ENCODE results near the gene LHFPL4.

DNA sequence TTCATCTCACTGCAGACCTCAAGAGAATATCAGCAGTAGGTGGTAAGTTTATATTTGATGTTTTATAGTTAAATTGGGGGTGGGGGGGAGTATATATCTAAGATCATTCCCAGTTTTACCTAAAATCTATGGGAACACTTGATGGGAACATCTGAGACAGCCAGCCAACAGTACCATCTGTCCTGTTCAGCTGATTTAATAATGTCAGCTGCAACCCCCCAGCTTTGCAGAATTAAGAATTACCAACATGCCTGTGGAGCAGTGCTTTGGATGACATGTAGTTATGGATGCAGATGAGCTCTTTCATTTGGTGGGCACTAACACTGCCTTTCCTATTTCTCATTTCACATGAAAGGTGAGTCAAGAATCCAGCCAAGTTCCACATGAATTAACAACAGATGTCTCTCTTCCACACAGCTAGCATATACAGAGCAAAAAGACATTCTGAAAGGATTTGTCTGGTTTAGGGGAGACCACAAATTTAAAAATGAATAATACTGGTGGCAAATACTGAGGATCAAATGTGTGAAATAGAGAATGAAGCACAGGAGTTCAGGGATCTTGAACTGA, 80.0 kb downstream of the LHFPL4 start:
- no peak for TF ChIP-seq RAD21 (conservative IDR thresholded peaks at IDR 0.05 in 1 of 2, IDR thresholded peaks at IDR 0.05 in 1 of 2)
- TF ChIP-seq, protein P1, sequence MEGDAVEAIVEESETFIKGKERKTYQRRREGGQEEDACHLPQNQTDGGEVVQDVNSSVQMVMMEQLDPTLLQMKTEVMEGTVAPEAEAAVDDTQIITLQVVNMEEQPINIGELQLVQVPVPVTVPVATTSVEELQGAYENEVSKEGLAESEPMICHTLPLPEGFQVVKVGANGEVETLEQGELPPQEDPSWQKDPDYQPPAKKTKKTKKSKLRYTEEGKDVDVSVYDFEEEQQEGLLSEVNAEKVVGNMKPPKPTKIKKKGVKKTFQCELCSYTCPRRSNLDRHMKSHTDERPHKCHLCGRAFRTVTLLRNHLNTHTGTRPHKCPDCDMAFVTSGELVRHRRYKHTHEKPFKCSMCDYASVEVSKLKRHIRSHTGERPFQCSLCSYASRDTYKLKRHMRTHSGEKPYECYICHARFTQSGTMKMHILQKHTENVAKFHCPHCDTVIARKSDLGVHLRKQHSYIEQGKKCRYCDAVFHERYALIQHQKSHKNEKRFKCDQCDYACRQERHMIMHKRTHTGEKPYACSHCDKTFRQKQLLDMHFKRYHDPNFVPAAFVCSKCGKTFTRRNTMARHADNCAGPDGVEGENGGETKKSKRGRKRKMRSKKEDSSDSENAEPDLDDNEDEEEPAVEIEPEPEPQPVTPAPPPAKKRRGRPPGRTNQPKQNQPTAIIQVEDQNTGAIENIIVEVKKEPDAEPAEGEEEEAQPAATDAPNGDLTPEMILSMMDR (IDR thresholded peaks at IDR 0.05): no peak
- TF ChIP-seq NR3C1 (IDR thresholded peaks at IDR 0.05): no peak
- no peak for TF ChIP-seq POLR2A (IDR thresholded peaks at IDR 0.05; ENCODE audit: low read length)
- TF ChIP-seq, protein P2, sequence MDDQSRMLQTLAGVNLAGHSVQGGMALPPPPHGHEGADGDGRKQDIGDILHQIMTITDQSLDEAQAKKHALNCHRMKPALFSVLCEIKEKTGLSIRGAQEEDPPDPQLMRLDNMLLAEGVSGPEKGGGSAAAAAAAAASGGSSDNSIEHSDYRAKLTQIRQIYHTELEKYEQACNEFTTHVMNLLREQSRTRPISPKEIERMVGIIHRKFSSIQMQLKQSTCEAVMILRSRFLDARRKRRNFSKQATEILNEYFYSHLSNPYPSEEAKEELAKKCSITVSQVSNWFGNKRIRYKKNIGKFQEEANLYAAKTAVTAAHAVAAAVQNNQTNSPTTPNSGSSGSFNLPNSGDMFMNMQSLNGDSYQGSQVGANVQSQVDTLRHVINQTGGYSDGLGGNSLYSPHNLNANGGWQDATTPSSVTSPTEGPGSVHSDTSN (IDR thresholded peaks at IDR 0.05): no peak
- no peak for TF ChIP-seq MAZ (IDR thresholded peaks at IDR 0.05; ENCODE audit: borderline replicate concordance, low read depth, low read length)
- TF ChIP-seq MAFK (IDR thresholded peaks at IDR 0.05; ENCODE audit: partially characterized antibody): no peak
- TF ChIP-seq RCOR1 (IDR thresholded peaks at IDR 0.05; ENCODE audit: low read depth, low read length): no peak
- TF ChIP-seq CEBPB (IDR thresholded peaks at IDR 0.05): no peak
- TF ChIP-seq, protein P3, sequence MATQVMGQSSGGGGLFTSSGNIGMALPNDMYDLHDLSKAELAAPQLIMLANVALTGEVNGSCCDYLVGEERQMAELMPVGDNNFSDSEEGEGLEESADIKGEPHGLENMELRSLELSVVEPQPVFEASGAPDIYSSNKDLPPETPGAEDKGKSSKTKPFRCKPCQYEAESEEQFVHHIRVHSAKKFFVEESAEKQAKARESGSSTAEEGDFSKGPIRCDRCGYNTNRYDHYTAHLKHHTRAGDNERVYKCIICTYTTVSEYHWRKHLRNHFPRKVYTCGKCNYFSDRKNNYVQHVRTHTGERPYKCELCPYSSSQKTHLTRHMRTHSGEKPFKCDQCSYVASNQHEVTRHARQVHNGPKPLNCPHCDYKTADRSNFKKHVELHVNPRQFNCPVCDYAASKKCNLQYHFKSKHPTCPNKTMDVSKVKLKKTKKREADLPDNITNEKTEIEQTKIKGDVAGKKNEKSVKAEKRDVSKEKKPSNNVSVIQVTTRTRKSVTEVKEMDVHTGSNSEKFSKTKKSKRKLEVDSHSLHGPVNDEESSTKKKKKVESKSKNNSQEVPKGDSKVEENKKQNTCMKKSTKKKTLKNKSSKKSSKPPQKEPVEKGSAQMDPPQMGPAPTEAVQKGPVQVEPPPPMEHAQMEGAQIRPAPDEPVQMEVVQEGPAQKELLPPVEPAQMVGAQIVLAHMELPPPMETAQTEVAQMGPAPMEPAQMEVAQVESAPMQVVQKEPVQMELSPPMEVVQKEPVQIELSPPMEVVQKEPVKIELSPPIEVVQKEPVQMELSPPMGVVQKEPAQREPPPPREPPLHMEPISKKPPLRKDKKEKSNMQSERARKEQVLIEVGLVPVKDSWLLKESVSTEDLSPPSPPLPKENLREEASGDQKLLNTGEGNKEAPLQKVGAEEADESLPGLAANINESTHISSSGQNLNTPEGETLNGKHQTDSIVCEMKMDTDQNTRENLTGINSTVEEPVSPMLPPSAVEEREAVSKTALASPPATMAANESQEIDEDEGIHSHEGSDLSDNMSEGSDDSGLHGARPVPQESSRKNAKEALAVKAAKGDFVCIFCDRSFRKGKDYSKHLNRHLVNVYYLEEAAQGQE (IDR thresholded peaks at IDR 0.05): no peak
- TF ChIP-seq CHD2 (IDR thresholded peaks at IDR 0.05; ENCODE audit: low read length, partially characterized antibody): no peak
